Right ventricle myocardium inferior (tissue), 1 donor: ENCODE data around the gene TNFSF10. TPM values are rescaled to one million over a fixed set of nuclear protein-coding genes. Genes with fewer than 3 reads are reported as not detected.
"Not testable (repeated sequence)": the region's sequence is repeated elsewhere in the genome, so short reads cannot be mapped to it uniquely, and the experiment has no call there.

ENCODE experiments used
- ATAC-seq: fragments of 200-7000 bp; cut with Tn5 transposase; one replicate; pipeline ENCODE4 v1.9.1; 2020; ENCODE audit warnings: mild to moderate bottlenecking, moderate library complexity
- DNase-seq: peaks from one replicate; pipeline ENCODE4 v3.0.0; 2021; ENCODE audit errors: missing footprints
- intact Hi-C: fragments of 100-400 bp; cut with DNase I; formaldehyde crosslinking; loops from one replicate; pipeline ENCODE4 v1.11.0; 2022
- total RNA-seq: library from RNA; stranded (reverse); fragmentation: NEBNext Ultra II Directional; extraction: Animal tissue kit (Norgen Biotek cat#: 25700); gene quantifications from one replicate; pipeline ENCODE4 v1.2.1, GENCODE V29; 2021
- donor health status: DM: no; HTN: yes; CAD: no; lungs with severe emphysema.

The TNFSF10 gene
- total RNA-seq, 1 donor from 2014 or later = 15.7 TPM

DNA sequence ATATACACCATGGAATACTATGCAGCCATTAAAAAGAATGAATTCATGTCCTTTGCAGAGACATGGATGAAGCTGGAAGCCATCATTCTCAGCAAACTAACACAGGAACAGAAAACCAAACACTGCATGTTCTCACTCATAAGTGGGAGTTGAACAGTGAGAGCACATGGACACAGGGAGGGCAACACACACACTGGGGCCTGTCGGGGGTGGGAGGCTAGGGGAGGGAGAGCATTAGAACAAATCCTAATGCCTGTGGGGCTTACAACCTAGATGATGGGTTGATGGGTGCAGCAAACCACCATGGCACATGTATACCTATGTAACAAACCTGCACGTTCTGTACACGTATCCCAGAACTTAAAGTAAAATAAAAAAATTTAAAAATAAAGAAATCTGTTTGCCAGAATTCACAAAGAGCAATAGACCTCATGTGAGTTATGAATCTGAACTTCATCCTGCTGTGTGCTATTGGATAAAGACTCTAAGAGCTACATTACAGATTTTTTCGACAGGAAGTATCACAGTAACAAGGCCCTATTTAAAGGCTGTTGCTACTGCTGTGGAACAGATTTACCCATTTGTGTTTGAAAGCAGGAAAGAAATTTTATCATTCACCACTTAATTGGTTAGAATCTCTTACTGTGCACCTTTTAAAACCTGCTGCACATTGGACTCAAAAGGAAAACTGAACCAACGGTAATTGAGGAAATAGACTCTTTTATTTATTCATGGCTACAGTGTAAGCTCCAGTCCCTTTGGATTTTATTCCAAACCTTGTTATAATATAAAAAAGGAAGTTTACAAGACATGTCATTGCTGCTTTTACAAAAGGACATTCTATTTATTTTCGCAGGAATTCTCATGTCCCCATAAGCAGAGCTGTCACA is 1.1 kb downstream of the TNFSF10 start:
- not testable (repeated sequence) for DNase-seq, ATAC-seq
- intact Hi-C loops = loop anchor here (2.0 kb wide), 1 partner anchor 73 kb away; no protein-coding TSS in a partner anchor

GRCh38 chr3:172520301-172520831 is 2.9 kb downstream of the TNFSF10 start:
- no peak for ATAC-seq
- intact Hi-C loops = no loop called here
- DNase-seq = no peak

- intact Hi-C loops = loop anchor here (5.0 kb wide), 1 partner anchor 68 kb away; no protein-coding TSS in a partner anchor
- DNase-seq = no peak
- no peak for ATAC-seq
Observed at GRCh38 chr3:172519740-172520139, 3.5 kb downstream of the TNFSF10 start.

DNA sequence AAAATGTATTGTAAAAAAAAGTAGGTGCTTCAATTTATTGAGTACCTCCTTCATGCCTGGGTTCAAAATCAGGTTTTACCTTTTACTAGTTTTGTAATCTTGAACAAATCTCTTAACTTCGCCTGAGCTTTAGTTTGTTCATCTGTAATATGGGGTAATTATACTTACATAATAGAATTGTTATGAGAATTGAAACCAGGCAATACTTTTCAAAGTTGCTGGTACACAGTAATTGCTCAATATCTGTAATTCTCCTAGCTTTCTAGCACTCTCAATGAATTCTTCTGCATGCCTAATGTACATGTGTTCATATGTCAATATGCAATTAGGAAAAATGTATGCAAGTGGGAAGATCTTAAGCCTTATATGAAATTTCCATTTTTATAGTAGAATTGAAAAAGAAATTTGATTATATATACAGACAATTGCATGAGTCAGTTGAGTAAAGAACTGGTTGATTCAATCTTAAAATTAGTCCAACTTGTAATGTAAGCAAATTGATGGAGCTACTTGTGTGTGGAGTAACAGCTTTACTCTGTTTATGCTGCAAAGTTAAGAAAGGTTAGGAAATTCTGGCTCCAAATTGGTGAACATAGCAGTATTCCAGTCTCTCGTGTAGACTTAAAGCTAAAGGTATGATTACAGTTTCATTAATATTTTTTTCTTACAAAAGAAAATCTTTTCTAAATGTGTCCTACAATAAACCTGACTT is 4.1 kb downstream of the TNFSF10 start:
- no peak for ATAC-seq
- intact Hi-C loops = loop anchor here (5.0 kb wide), 1 partner anchor 68 kb away; no protein-coding TSS in a partner anchor
- DNase-seq = no peak

- ATAC-seq (no peak), DNase-seq (no peak)
- intact Hi-C loops = loop anchor here (5.0 kb wide), 1 partner anchor 69 kb away; no protein-coding TSS in a partner anchor
Observed at GRCh38 chr3:172517859-172518466, 5.3 kb downstream of the TNFSF10 start.

- DNase-seq = no peak
- intact Hi-C loops = loop anchor here (5.0 kb wide), 1 partner anchor 71 kb away; no protein-coding TSS in a partner anchor
- peak; percentile 91 for ATAC-seq
Observed at GRCh38 chr3:172516318-172517214, 6.7 kb downstream of the TNFSF10 start.

GRCh38 chr3:172515130-172515918 is 7.9 kb downstream of the TNFSF10 start:
- intact Hi-C loops = loop anchor here (5.0 kb wide), 1 partner anchor 72 kb away; no protein-coding TSS in a partner anchor
- ATAC-seq = no peak

GRCh38 chr3:172514678-172515077 is 8.6 kb downstream of the TNFSF10 start:
- DNase-seq = no peak
- intact Hi-C loops = loop anchor here (5.0 kb wide), 1 partner anchor 73 kb away; no protein-coding TSS in a partner anchor
- no peak for ATAC-seq

More at GRCh38 chr3:172515130-172515918, 7.9 kb downstream of the TNFSF10 start:
- DNase-seq = no peak

- no peak for ATAC-seq
- DNase-seq = no peak
- intact Hi-C loops = no loop called here
Observed at GRCh38 chr3:172513488-172513887, 9.7 kb downstream of the TNFSF10 start.

- DNase-seq = peak; percentile 89
- ATAC-seq = peak; percentile 76
- intact Hi-C loops = no loop called here
Observed at GRCh38 chr3:172511783-172512762, 11.2 kb downstream of the TNFSF10 start.

DNA sequence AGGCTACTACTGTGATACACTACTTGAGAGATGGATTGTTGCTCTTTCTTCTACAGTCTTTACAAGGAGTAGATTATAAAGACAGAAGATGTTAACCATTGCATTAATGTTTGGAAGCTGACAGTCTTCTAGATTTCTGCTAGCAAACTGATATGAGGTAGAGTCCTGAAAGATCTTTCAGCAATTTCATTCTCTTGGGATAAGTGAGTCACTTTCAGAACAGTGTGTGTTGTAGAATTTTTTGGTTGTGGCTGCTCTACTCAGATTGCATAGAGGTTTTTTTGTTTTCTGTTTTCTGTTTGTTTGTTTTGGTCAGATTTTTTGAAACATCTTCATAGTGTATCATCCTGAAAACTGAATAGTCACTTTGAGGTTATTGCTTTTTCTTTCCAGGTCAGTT is 17.1 kb downstream of the TNFSF10 start:
- DNase-seq (no peak), ATAC-seq (no peak)
- intact Hi-C loops = no loop called here

GRCh38 chr3:172501540-172501939 is 21.7 kb downstream of the TNFSF10 start:
- DNase-seq = no peak
- intact Hi-C loops = no loop called here
- ATAC-seq = no peak

GRCh38 chr3:172490198-172490669 is 33.0 kb downstream of the TNFSF10 start:
- DNase-seq = peak; percentile 87
- intact Hi-C loops = loop anchor here (1.0 kb wide), 2 partner anchors 106 to 177 kb away; no protein-coding TSS in a partner anchor
- peak; percentile 65 for ATAC-seq

GRCh38 chr3:172478116-172478515 is 45.1 kb downstream of the TNFSF10 start:
- DNase-seq (no peak), ATAC-seq (no peak)
- intact Hi-C loops = loop anchor here (10.0 kb wide), 2 partner anchors 113 to 143 kb away; no protein-coding TSS in a partner anchor

DNA sequence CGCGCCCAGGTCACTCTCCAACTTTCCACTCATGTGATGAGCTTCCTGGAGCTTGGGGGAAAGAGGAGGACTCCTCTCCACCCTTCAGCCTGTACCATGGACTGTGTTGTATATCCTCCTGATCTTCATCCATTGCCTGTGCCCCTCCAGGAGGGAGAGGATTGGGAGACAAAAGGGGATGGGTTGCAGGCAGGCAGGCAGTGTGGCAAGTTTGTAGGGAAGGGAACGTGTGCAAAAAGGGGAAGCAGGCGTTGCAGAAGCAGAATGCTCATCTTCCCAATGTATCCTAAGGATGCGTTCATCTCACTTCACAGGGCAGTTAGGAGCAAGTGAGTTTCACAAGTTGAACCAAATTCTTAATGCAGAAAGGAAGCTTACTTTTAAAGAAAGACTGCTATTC is 46.9 kb downstream of the TNFSF10 start:
- intact Hi-C loops = loop anchor here (10.0 kb wide), 2 partner anchors 112 to 142 kb away; no protein-coding TSS in a partner anchor

More for the DNA sequence above, 46.9 kb downstream of the TNFSF10 start:
- DNase-seq (peak; percentile 42), ATAC-seq (no peak)
